ENCODE data around the gene ZBTB7C. TPM values are rescaled to one million over a fixed set of nuclear protein-coding genes. Genes with fewer than 3 reads are reported as not detected.
"Not testable (repeated sequence)": the region's sequence is repeated elsewhere in the genome, so short reads cannot be mapped to it uniquely, and the experiment has no call there.

Gene ZBTB7C
- total RNA-seq, 2 experiments from 2014 or later = 0.09 TPM; not detected in 1

DNA sequence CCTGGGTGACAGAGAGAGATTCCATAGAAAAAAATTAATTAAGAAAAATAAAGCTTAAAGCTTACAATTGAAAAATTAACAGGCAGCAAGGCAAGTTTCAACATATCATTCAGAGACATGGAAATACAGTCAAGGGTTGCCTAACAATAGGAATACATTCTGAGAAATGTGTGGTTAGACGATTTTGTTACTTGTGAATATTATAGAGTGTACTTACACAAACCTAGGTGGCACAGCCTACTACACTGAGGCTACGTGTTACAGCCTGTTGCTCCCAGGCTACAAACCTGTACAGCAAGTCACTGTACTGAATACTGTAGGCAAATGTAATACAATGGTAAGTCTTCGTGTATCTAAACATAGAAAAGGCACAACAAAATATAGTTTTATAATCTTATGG lies 27.7 kb upstream of the ZBTB7C start:
- ATAC-seq = no peak
- no peak overlapping the region for H3K4me3 Mint-ChIP-seq
- H3K36me3 Mint-ChIP-seq = no peaks in the 10 kb centered on the region
- CTCF ChIA-PET = interaction anchor here (0.7 to 1.9 kb wide), 3 partner anchors 8 to 39 kb away, joined by 3 to 8 read pairs (median 4); no protein-coding TSS in a partner anchor
- no peak for DNase-seq
- H3K4me1 Mint-ChIP-seq = peaks cover 3% of the 10 kb centered on the region
- H3K27ac Mint-ChIP-seq = no peak overlapping the region
- no peaks in the 10 kb centered on the region for H3K9me3 Mint-ChIP-seq (ENCODE audit: low read depth)
- H3K27me3 Mint-ChIP-seq = peaks cover 57% of the 10 kb centered on the region

DNA sequence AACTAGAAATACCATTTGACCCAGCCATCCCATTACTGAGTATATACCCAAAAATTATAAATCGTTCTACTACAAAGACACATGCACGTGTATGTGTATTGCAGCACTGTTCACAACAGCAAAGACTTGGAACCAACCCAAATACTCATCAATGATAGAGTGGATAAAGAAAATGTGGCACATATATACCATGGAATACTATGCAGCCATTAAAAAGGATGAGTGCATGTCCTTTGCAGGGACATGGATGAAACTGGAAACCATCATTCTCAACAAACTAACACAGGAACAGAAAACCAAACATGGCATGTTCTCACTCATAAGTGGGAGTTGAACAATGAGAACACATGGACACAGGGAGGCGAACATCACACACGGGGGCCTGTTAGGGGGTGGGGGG lies 25.2 kb upstream of the ZBTB7C start:
- H3K4me1 Mint-ChIP-seq; CTCF ChIA-PET; ATAC-seq; H3K27ac Mint-ChIP-seq; H3K4me3 Mint-ChIP-seq; H3K36me3 Mint-ChIP-seq; H3K9me3 Mint-ChIP-seq (ENCODE audit: low read depth); DNase-seq: not testable (repeated sequence)
- H3K27me3 Mint-ChIP-seq = peaks cover 36% of the 10 kb centered on the region

DNA sequence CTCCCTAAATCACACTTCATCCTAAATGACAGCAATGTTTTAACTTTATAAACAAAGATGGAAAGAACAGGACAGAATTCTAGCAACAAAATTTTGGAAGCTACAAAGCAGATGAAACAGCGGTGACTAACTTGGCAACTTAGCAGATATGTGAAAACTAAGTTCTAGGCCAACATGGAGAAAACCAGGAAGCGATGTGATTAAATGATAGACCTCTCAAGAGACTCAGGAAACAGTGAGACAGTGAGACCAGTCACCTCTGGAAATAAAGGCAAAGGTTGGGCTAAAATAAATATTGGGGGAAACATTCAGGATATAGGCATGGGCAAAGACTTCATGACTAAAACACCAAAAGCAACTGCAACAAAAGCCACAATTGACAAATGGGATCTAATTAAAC lies 24.4 kb upstream of the ZBTB7C start:
- Mint-ChIP-seq H3K36me3 (no peaks in the 10 kb centered on the region), H3K4me1 (no peaks in the 10 kb centered on the region), H3K27me3 (peaks cover 34% of the 10 kb centered on the region), H3K27ac (no peak overlapping the region), H3K9me3 (ENCODE audit: low read depth) (no peaks in the 10 kb centered on the region), H3K4me3 (no peak overlapping the region)
- DNase-seq (no peak), ATAC-seq (no peak)
- CTCF ChIA-PET = no interaction called here

DNA sequence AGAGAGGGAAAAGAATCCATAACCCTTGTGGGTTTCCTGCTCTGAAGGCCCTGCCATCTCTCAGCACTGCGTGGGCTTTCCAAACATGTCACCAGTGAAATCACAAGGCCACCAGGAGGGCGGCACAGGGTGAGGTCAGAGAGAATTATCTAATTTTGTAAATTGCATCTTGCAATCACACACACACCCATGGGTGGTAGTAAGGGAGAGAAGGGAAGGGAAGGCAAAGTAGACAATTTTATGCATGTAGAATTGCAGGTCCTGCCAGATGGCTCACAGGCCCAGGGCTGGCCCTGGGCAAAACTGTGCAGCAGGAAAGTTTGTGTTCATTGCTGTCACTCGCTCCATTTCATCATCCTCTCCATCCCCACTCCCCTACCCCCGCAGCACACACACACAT lies 21.0 kb upstream of the ZBTB7C start:
- no peak overlapping the region for H3K4me3 Mint-ChIP-seq
- no peaks in the 10 kb centered on the region for H3K36me3 Mint-ChIP-seq
- H3K27ac Mint-ChIP-seq = no peak overlapping the region
- DNase-seq (no peak), ATAC-seq (no peak)
- peaks cover 38% of the 10 kb centered on the region for H3K27me3 Mint-ChIP-seq
- H3K4me1 Mint-ChIP-seq = no peaks in the 10 kb centered on the region
- CTCF ChIA-PET = interaction anchor here (2.4 kb wide), 1 partner anchor 15 kb away, joined by 10 read pairs; no protein-coding TSS in a partner anchor
- no peaks in the 10 kb centered on the region for H3K9me3 Mint-ChIP-seq (ENCODE audit: low read depth)

DNA sequence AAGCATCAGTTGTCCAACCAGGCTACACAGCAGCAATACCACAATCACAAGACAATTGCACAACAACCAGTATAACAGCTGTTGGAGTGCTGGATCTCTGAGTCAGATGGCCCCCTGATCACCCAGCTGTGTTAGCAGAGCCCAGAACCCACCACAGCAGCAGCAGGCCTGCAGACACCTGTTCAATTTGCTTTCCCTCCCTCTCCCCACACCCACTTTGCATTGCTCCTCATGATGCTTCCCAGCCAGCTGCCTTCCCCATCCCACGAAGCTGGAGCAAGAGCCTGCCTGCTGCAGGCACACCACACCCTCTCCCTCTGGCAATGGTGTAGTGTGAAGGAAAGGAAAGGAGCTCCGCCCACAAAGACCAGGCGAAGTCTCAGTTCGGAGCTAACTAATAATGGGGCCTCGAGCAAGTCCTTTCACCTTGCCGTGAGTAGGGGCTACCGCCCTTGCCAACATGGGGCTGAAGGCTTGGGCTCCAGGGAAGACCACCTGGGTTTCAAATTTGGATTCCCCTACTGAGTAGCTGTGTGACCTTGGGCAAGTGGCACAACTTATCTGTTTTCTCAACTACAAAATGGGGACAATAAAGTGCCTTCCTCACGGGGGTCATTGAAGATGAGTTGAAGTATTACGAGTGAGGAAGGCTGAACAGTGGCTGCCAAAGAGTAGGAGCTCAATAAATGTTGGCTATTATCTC lies 19.4 kb upstream of the ZBTB7C start:
- H3K4me1 Mint-ChIP-seq = no peaks in the 10 kb centered on the region
- CTCF ChIA-PET = interaction anchor here (0.9 to 1.2 kb wide), 3 partner anchors 16 to 18 kb away, joined by 4 to 7 read pairs (median 5); no protein-coding TSS in a partner anchor
- no peak overlapping the region for H3K27ac Mint-ChIP-seq
- no peak for ATAC-seq
- H3K9me3 Mint-ChIP-seq (ENCODE audit: low read depth) = no peaks in the 10 kb centered on the region
- peaks cover 45% of the 10 kb centered on the region for H3K27me3 Mint-ChIP-seq
- H3K4me3 Mint-ChIP-seq = no peak overlapping the region
- no peak for DNase-seq
- no peaks in the 10 kb centered on the region for H3K36me3 Mint-ChIP-seq

DNA sequence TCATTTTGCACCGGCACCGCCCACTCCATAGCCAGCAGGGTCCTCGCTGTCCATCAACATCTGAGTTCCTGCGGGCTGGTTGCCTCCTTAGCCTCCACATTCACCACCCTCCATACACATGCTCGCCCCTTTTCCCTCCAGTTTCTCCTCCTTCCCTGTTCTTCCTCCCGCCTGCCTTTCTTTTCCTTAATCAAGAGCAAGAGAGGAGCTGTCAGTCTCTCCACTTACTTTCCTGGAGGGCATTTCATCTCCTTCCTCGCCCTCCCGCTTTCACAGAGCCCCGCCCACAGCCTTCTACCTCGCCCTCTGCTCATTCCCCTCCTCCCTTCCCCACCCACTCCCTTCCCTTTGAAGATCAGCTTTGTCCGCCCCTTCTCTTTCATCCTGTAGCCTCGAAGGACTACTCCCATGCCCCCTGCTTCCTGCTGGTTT lies 13.8 kb upstream of the ZBTB7C start:
- DNase-seq (no peak), ATAC-seq (no peak)
- CTCF ChIA-PET = interaction anchor here (0.9 kb wide), 1 partner anchor 22 kb away, joined by 3 read pairs; no protein-coding TSS in a partner anchor
- H3K9me3 Mint-ChIP-seq (ENCODE audit: low read depth) = no peaks in the 10 kb centered on the region
- H3K4me1 Mint-ChIP-seq = no peaks in the 10 kb centered on the region
- H3K27ac Mint-ChIP-seq = no peak overlapping the region
- no peaks in the 10 kb centered on the region for H3K36me3 Mint-ChIP-seq
- no peak overlapping the region for H3K4me3 Mint-ChIP-seq
- peaks cover 64% of the 10 kb centered on the region for H3K27me3 Mint-ChIP-seq

DNA sequence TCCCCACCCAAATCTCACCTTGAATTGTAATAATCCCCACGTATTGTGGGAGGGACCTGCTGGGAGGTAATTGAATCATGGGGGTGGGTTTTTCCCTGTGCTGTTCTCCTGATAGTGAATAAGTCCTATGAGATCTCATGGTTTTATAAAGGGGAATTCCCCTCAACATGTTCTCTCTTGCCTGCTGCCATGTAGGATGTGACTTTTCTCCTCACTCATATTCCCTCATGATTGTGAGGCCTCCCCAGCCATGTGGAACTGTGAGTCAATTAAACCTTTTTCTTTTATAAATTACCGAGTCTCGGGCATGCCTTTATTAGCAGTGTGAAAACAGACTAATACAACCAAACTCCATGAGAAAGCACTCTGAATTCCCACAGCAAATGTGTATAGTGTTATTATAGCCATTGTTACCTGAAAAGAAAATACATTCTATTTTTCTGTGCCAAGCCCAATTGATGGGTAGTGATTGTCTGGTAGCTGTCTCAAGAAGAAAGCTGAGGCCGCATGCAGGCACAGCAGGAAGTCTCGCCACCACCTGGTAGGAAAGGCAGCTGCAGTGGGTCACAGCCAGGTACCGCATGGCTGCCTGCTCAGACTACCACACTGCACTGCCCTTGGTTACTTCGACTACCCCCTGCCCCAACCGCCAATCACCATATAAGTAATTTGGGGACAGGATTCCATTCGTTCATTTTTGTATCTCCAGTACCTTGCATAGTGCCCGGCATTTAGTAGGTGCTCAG lies 10.3 kb upstream of the ZBTB7C start:
- Mint-ChIP-seq H3K9me3 (ENCODE audit: low read depth) (no peaks in the 10 kb centered on the region), H3K27ac (no peak overlapping the region), H3K27me3 (peaks cover 65% of the 10 kb centered on the region), H3K4me1 (no peaks in the 10 kb centered on the region), H3K4me3 (no peak overlapping the region), H3K36me3 (no peaks in the 10 kb centered on the region)
- no peak for ATAC-seq
- DNase-seq = no peak
- CTCF ChIA-PET = no interaction called here

DNA sequence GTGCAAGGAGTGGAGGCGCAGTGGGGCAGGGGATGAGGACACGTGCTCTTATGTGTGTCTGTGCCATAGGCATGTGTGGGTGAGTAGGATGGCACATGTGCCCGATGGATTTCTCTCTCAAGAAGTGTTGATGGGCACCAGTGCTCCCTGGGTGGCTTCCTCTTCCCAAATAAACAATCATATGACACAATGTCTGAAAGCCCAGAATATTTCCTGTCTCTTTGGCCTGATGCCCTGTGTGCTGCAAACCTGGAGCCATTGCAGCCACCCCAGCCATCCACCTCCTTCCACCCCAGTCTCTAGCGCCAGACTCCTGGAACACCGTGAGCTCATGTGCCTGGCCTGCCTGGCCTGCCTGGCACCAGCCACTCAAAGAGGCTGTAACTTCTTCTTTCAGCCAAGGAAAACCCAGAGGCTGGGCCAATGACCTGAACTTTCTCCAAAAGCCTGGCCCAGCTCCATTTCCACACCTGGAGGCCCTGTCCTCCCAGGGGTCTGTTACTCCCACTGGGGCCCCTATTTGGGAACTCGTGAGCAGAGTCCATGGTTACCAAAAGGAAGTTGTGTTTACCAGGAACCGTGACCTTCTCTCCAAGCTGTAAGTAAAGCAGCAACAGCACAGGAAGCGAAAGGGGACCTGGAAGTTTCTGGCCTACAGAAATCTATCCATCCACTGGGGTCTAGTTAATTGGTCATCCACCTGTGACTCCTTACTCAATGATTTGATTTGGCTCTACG lies 9.5 kb upstream of the ZBTB7C start:
- CTCF ChIA-PET = no interaction called here
- Mint-ChIP-seq H3K27me3 (peaks cover 66% of the 10 kb centered on the region), H3K36me3 (no peaks in the 10 kb centered on the region), H3K9me3 (ENCODE audit: low read depth) (no peaks in the 10 kb centered on the region), H3K4me3 (no peak overlapping the region), H3K27ac (no peak overlapping the region), H3K4me1 (no peaks in the 10 kb centered on the region)
- ATAC-seq = no peak
- no peak for DNase-seq

DNA sequence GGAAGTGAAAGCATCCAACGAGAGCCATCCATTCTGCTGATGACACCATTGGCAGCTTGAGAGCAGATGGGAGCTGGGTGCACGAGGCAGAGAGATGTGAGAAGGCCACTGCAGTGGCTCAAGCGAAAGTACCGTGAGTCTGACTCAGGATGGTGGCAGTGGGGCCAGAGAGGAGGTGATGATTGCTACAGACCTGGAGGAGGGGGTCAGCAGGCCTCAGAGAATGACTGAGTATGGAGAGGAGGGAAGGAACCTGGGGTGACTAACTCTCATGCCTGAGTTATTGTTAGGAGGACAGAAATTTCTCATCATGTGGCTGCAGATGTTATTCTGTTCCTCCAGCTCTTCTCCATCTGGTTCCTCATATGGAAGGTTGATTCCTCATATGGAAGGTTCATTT lies 8.8 kb upstream of the ZBTB7C start:
- no peak for ATAC-seq
- CTCF ChIA-PET = no interaction called here

DNA sequence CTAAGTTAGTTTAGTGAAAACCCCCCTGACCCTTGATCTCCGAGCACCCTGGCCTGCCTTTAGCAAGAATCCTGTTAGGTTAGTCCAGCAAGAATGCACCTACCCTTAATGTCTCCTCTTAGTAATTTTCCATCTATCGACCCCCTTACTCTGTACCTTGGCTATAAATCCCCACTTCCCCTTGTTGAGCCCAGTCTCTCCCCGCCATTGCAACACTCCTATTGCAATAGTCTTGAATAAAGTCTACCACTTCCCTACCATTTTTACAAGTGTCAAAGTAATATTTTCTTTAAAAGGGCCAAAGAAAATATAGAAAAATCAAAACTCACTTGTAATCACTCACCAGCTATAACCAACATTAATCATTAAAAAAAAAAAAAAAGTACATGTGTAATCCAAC lies 4.2 kb upstream of the ZBTB7C start:
- H3K4me1 Mint-ChIP-seq = peaks cover 9% of the 10 kb centered on the region
- no peak overlapping the region for H3K4me3 Mint-ChIP-seq
- DNase-seq = no peak
- H3K36me3 Mint-ChIP-seq = peaks cover 1% of the 10 kb centered on the region
- no peaks in the 10 kb centered on the region for H3K9me3 Mint-ChIP-seq (ENCODE audit: low read depth)
- CTCF ChIA-PET = no interaction called here
- no peak overlapping the region for H3K27ac Mint-ChIP-seq
- peaks cover 70% of the 10 kb centered on the region for H3K27me3 Mint-ChIP-seq
- ATAC-seq = no peak

More for the DNA sequence above, 8.8 kb upstream of the ZBTB7C start:
- H3K36me3 Mint-ChIP-seq = no peaks in the 10 kb centered on the region
- H3K4me1 Mint-ChIP-seq = no peaks in the 10 kb centered on the region
- no peak overlapping the region for H3K27ac Mint-ChIP-seq
- DNase-seq = no peak
- peaks cover 66% of the 10 kb centered on the region for H3K27me3 Mint-ChIP-seq
- no peaks in the 10 kb centered on the region for H3K9me3 Mint-ChIP-seq (ENCODE audit: low read depth)
- H3K4me3 Mint-ChIP-seq = no peak overlapping the region

DNA sequence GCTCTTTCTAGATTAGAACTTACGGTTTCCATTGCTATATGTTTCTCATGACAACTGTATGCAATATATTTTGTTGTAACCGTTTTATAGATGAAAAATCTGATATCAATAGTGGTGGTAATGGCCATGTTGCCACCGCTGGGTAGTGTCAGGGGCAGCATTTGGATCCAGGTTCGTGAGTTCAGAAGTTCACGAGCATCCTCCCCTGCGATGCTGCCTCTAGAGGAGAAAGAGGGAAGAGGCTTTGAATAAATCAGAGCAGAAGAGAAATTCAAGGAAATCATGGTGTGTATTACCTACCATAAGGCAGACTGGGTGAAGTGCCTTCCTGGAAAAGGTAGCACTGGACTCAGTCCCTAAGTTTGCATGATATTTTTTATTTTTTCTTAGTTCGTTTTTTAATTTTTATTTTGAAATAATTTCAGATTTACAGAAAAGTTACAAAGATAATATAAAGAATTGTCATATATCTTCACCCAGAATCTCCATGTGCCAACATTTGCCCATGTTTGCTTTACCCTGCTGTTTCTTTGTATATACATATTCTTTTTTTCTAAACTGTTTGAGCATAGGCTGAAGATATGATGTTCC lies 3.3 kb upstream of the ZBTB7C start:
- ATAC-seq (no peak), DNase-seq (no peak)
- Mint-ChIP-seq H3K27ac (no peak overlapping the region), H3K4me1 (peaks cover 12% of the 10 kb centered on the region), H3K9me3 (ENCODE audit: low read depth) (no peaks in the 10 kb centered on the region), H3K36me3 (peaks cover 3% of the 10 kb centered on the region), H3K27me3 (peaks cover 74% of the 10 kb centered on the region), H3K4me3 (no peak overlapping the region)
- CTCF ChIA-PET = interaction anchor here (0.9 kb wide), 2 partner anchors 33 to 206 kb away, joined by 3 read pairs; no protein-coding TSS in a partner anchor

DNA sequence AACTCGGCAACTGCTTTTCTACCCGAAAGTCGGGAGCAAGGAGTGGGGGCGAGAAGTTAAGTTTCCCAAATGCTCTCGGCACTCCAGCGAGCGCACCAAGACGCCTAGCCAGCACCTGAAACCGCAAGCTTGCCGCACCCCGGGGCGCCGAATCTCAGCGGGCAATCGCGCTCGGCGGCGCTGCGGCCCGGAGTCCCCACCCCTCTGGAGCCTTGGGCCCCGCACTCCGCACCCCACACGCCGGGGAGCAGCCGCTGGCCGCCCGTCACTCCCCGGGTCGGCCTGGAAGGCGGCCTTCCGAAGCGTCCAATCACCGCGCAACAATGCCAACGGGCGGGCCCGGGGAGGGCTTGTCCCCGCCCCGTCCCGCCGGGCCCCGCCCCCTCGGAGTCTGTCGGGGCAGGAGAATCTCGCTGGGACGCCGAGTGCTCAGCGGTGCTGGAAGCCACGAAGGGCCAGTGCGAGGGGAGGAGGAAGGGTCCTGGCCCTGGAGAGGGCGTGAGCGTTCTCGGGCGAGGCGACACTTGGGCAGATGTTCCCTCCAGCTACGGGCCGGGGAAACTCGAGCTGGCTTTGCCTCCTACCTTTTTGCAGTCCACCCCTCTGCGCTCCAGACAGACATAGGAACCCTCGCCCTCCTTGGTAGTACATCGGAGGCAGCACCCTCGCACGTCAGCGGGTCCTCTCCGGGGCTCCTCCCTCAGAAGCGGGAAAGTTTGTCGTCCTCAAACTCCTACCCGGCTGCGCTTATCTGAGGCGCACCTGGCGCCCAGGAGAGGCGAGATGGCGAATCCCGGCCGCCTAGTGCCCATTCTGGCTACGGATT lies 1.1 kb upstream of the ZBTB7C start:
- ATAC-seq = peak; percentile 96
- peaks cover 13% of the 10 kb centered on the region for H3K4me1 Mint-ChIP-seq
- H3K9me3 Mint-ChIP-seq (ENCODE audit: low read depth) = no peaks in the 10 kb centered on the region
- peak overlapping the region; percentile 44 for H3K4me3 Mint-ChIP-seq
- H3K36me3 Mint-ChIP-seq = peaks cover 3% of the 10 kb centered on the region
- no peak overlapping the region for H3K27ac Mint-ChIP-seq
- CTCF ChIA-PET = interaction anchor here (1.4 kb wide), 1 partner anchor 35 kb away, joined by 4 read pairs; no protein-coding TSS in a partner anchor
- H3K27me3 Mint-ChIP-seq = peaks cover 75% of the 10 kb centered on the region
- peak; percentile 79 for DNase-seq
